ENCODE data around the gene GPC6.

The GPC6 gene

GRCh38 chr13:93372856-93373255 lies 146.2 kb downstream of the GPC6 start:
- ChIA-PET CTCF (no interaction called here), POLR2A (no interaction called here)
- H3K4me1 ChIP-seq (ENCODE audit: control extremely low read depth in 1 of 4, control insufficient read depth in 4 of 4, insufficient read depth in 4 of 4, low read length in 3 of 4), result no peaks in the 10 kb centered on the region
- DNase-seq, result no peak
- no peak overlapping the region for H3K27ac ChIP-seq (ENCODE audit: insufficient read depth in 1 of 2, low read depth in 1 of 2, low read length in 2 of 2, poor library complexity in 1 of 2, severe bottlenecking in 2 of 2)
- H3K36me3 ChIP-seq (ENCODE audit: control insufficient read depth in 4 of 4, insufficient read depth in 4 of 4, low read length in 3 of 4), result no peaks in the 10 kb centered on the region
- H3K9me3 ChIP-seq (ENCODE audit: control extremely low read depth in 1 of 5, control insufficient read depth in 4 of 5, insufficient read depth in 2 of 5, low read depth in 1 of 5, low read length in 4 of 5), result no peaks in the 10 kb centered on the region
- no peaks in the 10 kb centered on the region for H3K27me3 ChIP-seq (replicated peaks in 2 of 5; ENCODE audit: control insufficient read depth in 4 of 5, insufficient read depth in 5 of 5, low read length in 4 of 5)
- WGBS (ENCODE audit: insufficient coverage), result 60% methylated on average over 1 of the region's 3 CpGs
- H3K4me3 ChIP-seq (ENCODE audit: control insufficient read depth in 1 of 7, extremely low read depth in 1 of 7, insufficient read depth in 4 of 7, low read depth in 2 of 7, low read length in 6 of 7), result no peak overlapping the region

GRCh38 chr13:93375491-93375890 lies 148.9 kb downstream of the GPC6 start:
- ChIA-PET CTCF (no interaction called here), POLR2A (no interaction called here)
- Histone ChIP-seq H3K9me3 (ENCODE audit: control extremely low read depth in 1 of 5, control insufficient read depth in 4 of 5, insufficient read depth in 2 of 5, low read depth in 1 of 5, low read length in 4 of 5) (no peaks in the 10 kb centered on the region), H3K36me3 (ENCODE audit: control insufficient read depth in 4 of 4, insufficient read depth in 4 of 4, low read length in 3 of 4) (no peaks in the 10 kb centered on the region), H3K27ac (ENCODE audit: insufficient read depth in 1 of 2, low read depth in 1 of 2, low read length in 2 of 2, poor library complexity in 1 of 2, severe bottlenecking in 2 of 2) (no peak overlapping the region), H3K4me3 (ENCODE audit: control insufficient read depth in 1 of 7, extremely low read depth in 1 of 7, insufficient read depth in 4 of 7, low read depth in 2 of 7, low read length in 6 of 7) (no peak overlapping the region), H3K4me1 (ENCODE audit: control extremely low read depth in 1 of 4, control insufficient read depth in 4 of 4, insufficient read depth in 4 of 4, low read length in 3 of 4) (no peaks in the 10 kb centered on the region), H3K27me3 (replicated peaks in 2 of 5; ENCODE audit: control insufficient read depth in 4 of 5, insufficient read depth in 5 of 5, low read length in 4 of 5) (no peaks in the 10 kb centered on the region)
- DNase-seq, result no peak
- 78% methylated on average over 5 of the region's 6 CpGs for WGBS (ENCODE audit: insufficient coverage)

- POLR2A ChIA-PET, result no interaction called here
Observed at GRCh38 chr13:93377196-93377595, 150.6 kb downstream of the GPC6 start.

GRCh38 chr13:93378184-93378583 lies 151.6 kb downstream of the GPC6 start:
- POLR2A ChIA-PET, result no interaction called here

More at GRCh38 chr13:93377196-93377595, 150.6 kb downstream of the GPC6 start:
- WGBS (ENCODE audit: insufficient coverage), result 78% methylated on average over 3 of the region's 5 CpGs
- no peak for DNase-seq
- Histone ChIP-seq H3K4me3 (ENCODE audit: control insufficient read depth in 1 of 7, extremely low read depth in 1 of 7, insufficient read depth in 4 of 7, low read depth in 2 of 7, low read length in 6 of 7) (no peak overlapping the region), H3K9me3 (ENCODE audit: control extremely low read depth in 1 of 5, control insufficient read depth in 4 of 5, insufficient read depth in 2 of 5, low read depth in 1 of 5, low read length in 4 of 5) (no peaks in the 10 kb centered on the region), H3K27ac (ENCODE audit: insufficient read depth in 1 of 2, low read depth in 1 of 2, low read length in 2 of 2, poor library complexity in 1 of 2, severe bottlenecking in 2 of 2) (no peak overlapping the region), H3K4me1 (ENCODE audit: control extremely low read depth in 1 of 4, control insufficient read depth in 4 of 4, insufficient read depth in 4 of 4, low read length in 3 of 4) (no peaks in the 10 kb centered on the region), H3K36me3 (ENCODE audit: control insufficient read depth in 4 of 4, insufficient read depth in 4 of 4, low read length in 3 of 4) (no peaks in the 10 kb centered on the region), H3K27me3 (replicated peaks in 2 of 5; ENCODE audit: control insufficient read depth in 4 of 5, insufficient read depth in 5 of 5, low read length in 4 of 5) (no peaks in the 10 kb centered on the region)
- CTCF ChIA-PET, result no interaction called here

GRCh38 chr13:93386116-93386515 lies 159.5 kb downstream of the GPC6 start:
- no CpG with 5 or more reads among the region's 5 CpGs for WGBS (ENCODE audit: insufficient coverage)
- CTCF ChIA-PET, result no interaction called here

More at GRCh38 chr13:93378184-93378583, 151.6 kb downstream of the GPC6 start:
- CTCF ChIA-PET, result no interaction called here
- no peak for DNase-seq
- Histone ChIP-seq H3K27me3 (replicated peaks in 2 of 5; ENCODE audit: control insufficient read depth in 4 of 5, insufficient read depth in 5 of 5, low read length in 4 of 5) (no peaks in the 10 kb centered on the region), H3K4me3 (ENCODE audit: control insufficient read depth in 1 of 7, extremely low read depth in 1 of 7, insufficient read depth in 4 of 7, low read depth in 2 of 7, low read length in 6 of 7) (no peak overlapping the region), H3K36me3 (ENCODE audit: control insufficient read depth in 4 of 4, insufficient read depth in 4 of 4, low read length in 3 of 4) (no peaks in the 10 kb centered on the region), H3K27ac (ENCODE audit: insufficient read depth in 1 of 2, low read depth in 1 of 2, low read length in 2 of 2, poor library complexity in 1 of 2, severe bottlenecking in 2 of 2) (no peak overlapping the region), H3K9me3 (ENCODE audit: control extremely low read depth in 1 of 5, control insufficient read depth in 4 of 5, insufficient read depth in 2 of 5, low read depth in 1 of 5, low read length in 4 of 5) (no peaks in the 10 kb centered on the region), H3K4me1 (ENCODE audit: control extremely low read depth in 1 of 4, control insufficient read depth in 4 of 4, insufficient read depth in 4 of 4, low read length in 3 of 4) (no peaks in the 10 kb centered on the region)
- WGBS (ENCODE audit: insufficient coverage), result 92% methylated on average over 2 of the region's 2 CpGs

GRCh38 chr13:93388701-93389100 lies 162.1 kb downstream of the GPC6 start:
- DNase-seq, result no peak
- Histone ChIP-seq H3K4me1 (ENCODE audit: control extremely low read depth in 1 of 4, control insufficient read depth in 4 of 4, insufficient read depth in 4 of 4, low read length in 3 of 4) (no peaks in the 10 kb centered on the region), H3K27ac (ENCODE audit: insufficient read depth in 1 of 2, low read depth in 1 of 2, low read length in 2 of 2, poor library complexity in 1 of 2, severe bottlenecking in 2 of 2) (no peak overlapping the region), H3K4me3 (ENCODE audit: control insufficient read depth in 1 of 7, extremely low read depth in 1 of 7, insufficient read depth in 4 of 7, low read depth in 2 of 7, low read length in 6 of 7) (no peak overlapping the region), H3K27me3 (replicated peaks in 2 of 5; ENCODE audit: control insufficient read depth in 4 of 5, insufficient read depth in 5 of 5, low read length in 4 of 5) (no peaks in the 10 kb centered on the region), H3K36me3 (ENCODE audit: control insufficient read depth in 4 of 4, insufficient read depth in 4 of 4, low read length in 3 of 4) (no peaks in the 10 kb centered on the region), H3K9me3 (ENCODE audit: control extremely low read depth in 1 of 5, control insufficient read depth in 4 of 5, insufficient read depth in 2 of 5, low read depth in 1 of 5, low read length in 4 of 5) (no peaks in the 10 kb centered on the region)
- ChIA-PET CTCF (interaction anchor here (1.3 kb wide), 1 partner anchor 14 kb away, joined by 3 read pairs; no protein-coding TSS in a partner anchor), POLR2A (no interaction called here)
- no CpG with 5 or more reads among the region's 1 CpG for WGBS (ENCODE audit: insufficient coverage)

More at GRCh38 chr13:93386116-93386515, 159.5 kb downstream of the GPC6 start:
- Histone ChIP-seq H3K27me3 (replicated peaks in 2 of 5; ENCODE audit: control insufficient read depth in 4 of 5, insufficient read depth in 5 of 5, low read length in 4 of 5) (no peaks in the 10 kb centered on the region), H3K4me3 (ENCODE audit: control insufficient read depth in 1 of 7, extremely low read depth in 1 of 7, insufficient read depth in 4 of 7, low read depth in 2 of 7, low read length in 6 of 7) (no peak overlapping the region), H3K9me3 (ENCODE audit: control extremely low read depth in 1 of 5, control insufficient read depth in 4 of 5, insufficient read depth in 2 of 5, low read depth in 1 of 5, low read length in 4 of 5) (no peaks in the 10 kb centered on the region), H3K36me3 (ENCODE audit: control insufficient read depth in 4 of 4, insufficient read depth in 4 of 4, low read length in 3 of 4) (no peaks in the 10 kb centered on the region), H3K27ac (ENCODE audit: insufficient read depth in 1 of 2, low read depth in 1 of 2, low read length in 2 of 2, poor library complexity in 1 of 2, severe bottlenecking in 2 of 2) (no peak overlapping the region), H3K4me1 (ENCODE audit: control extremely low read depth in 1 of 4, control insufficient read depth in 4 of 4, insufficient read depth in 4 of 4, low read length in 3 of 4) (no peaks in the 10 kb centered on the region)
- POLR2A ChIA-PET, result no interaction called here
- DNase-seq, result no peak

GRCh38 chr13:93397619-93398018 lies 171.0 kb downstream of the GPC6 start:
- DNase-seq, result no peak
- CTCF ChIA-PET, result no interaction called here
- Histone ChIP-seq H3K4me3 (ENCODE audit: control insufficient read depth in 1 of 7, extremely low read depth in 1 of 7, insufficient read depth in 4 of 7, low read depth in 2 of 7, low read length in 6 of 7) (no peak overlapping the region), H3K36me3 (ENCODE audit: control insufficient read depth in 4 of 4, insufficient read depth in 4 of 4, low read length in 3 of 4) (no peaks in the 10 kb centered on the region), H3K4me1 (ENCODE audit: control extremely low read depth in 1 of 4, control insufficient read depth in 4 of 4, insufficient read depth in 4 of 4, low read length in 3 of 4) (no peaks in the 10 kb centered on the region), H3K9me3 (ENCODE audit: control extremely low read depth in 1 of 5, control insufficient read depth in 4 of 5, insufficient read depth in 2 of 5, low read depth in 1 of 5, low read length in 4 of 5) (no peaks in the 10 kb centered on the region), H3K27me3 (replicated peaks in 2 of 5; ENCODE audit: control insufficient read depth in 4 of 5, insufficient read depth in 5 of 5, low read length in 4 of 5) (no peaks in the 10 kb centered on the region), H3K27ac (ENCODE audit: insufficient read depth in 1 of 2, low read depth in 1 of 2, low read length in 2 of 2, poor library complexity in 1 of 2, severe bottlenecking in 2 of 2) (no peak overlapping the region)
- POLR2A ChIA-PET, result no interaction called here

All from common myeloid progenitor, CD34-positive (primary cell).